ENCODE results near the gene SACM1L. TPM values are rescaled to one million over a fixed set of nuclear protein-coding genes. Genes with fewer than 3 reads are reported as not detected.

SACM1L gene
- total and polyA plus RNA-seq, 2 donors (not counting 3 experiments of a cell fraction or from before 2014, with no cell fraction given): 11.9 to 39.9 TPM

GRCh38 chr3:45681846-45682245 is 7.3 kb upstream of the SACM1L start:
- Histone ChIP-seq H3K4me3 (replicated peaks in 1 of 3; ENCODE audit: insufficient read depth in 1 of 3, low read depth in 1 of 3, low read length in 3 of 3) (no peak overlapping the region), H3K4me2 (ENCODE audit: insufficient read depth, low read length) (no peak overlapping the region), H3K79me2 (ENCODE audit: control insufficient read depth, insufficient read depth, low read length) (no peaks in the 10 kb centered on the region), H3K27me3 (ENCODE audit: control insufficient read depth in 2 of 2, insufficient read depth in 2 of 2, low read length in 2 of 2) (no peaks in the 10 kb centered on the region), H3K9me1 (replicated peaks; ENCODE audit: control insufficient read depth, extremely low read depth, insufficient read depth, low read length) (no peaks in the 10 kb centered on the region), H3K4me1 (ENCODE audit: control insufficient read depth, extremely low read depth, insufficient read depth, low read length) (peaks cover 1% of the 10 kb centered on the region), H3K9ac (replicated peaks; ENCODE audit: extremely low read depth, insufficient read depth, low read length) (no peak overlapping the region), H3K27ac (ENCODE audit: insufficient read depth, low read depth, low read length) (no peak overlapping the region), H4K20me1 (replicated peaks; ENCODE audit: control insufficient read depth, extremely low read depth, insufficient read depth, low read length) (no peaks in the 10 kb centered on the region), H3K9me3 (replicated peaks; ENCODE audit: control insufficient read depth, insufficient read depth, low read length) (no peaks in the 10 kb centered on the region), H2AFZ (ENCODE audit: low read depth, low read length) (no peak overlapping the region), H3K36me3 (ENCODE audit: control insufficient read depth in 2 of 2, extremely low read depth in 1 of 2, insufficient read depth in 2 of 2, low read length in 2 of 2) (peaks cover 9 to 13% of the 10 kb centered on the region in 2 experiments)
- FAIRE-seq (no peak), DNase-seq (ENCODE audit: low read depth, low spot score) (no peak)
- ChIA-PET POLR2A (no interaction called here), CTCF (no interaction called here)
- dilution Hi-C loops (cut with MboI; ENCODE audit: extremely low pct_ligation_motif_present, low sequenced_read_pairs): no loop called here
- no TSS peak for BruUV-seq (replicated peaks)
- intact Hi-C loops (cut with micrococcal nuclease): loop anchor here (10.0 kb wide), 1 partner anchor 1167 kb away; no protein-coding TSS in a partner anchor
- TF ChIP-seq POLR2AphosphoS5 (IDR thresholded peaks at IDR 0.05; ENCODE audit: insufficient read depth, low read depth, low read length) (no peak), POLR2A (IDR thresholded peaks at IDR 0.05; ENCODE audit: low read depth, low read length) (no peak), FOS (IDR thresholded peaks at IDR 0.05; ENCODE audit: borderline replicate concordance, insufficient read depth, low read length) (no peak), GATA2 (IDR thresholded peaks at IDR 0.05; ENCODE audit: insufficient read depth, insufficient read length, low read depth, low read length) (no peak), CTCF (IDR thresholded peaks at IDR 0.05; ENCODE audit: extremely low read depth in 1 of 2, insufficient read depth in 1 of 2, low read depth in 1 of 2, low read length in 2 of 2) (no peak), EZH2 (IDR thresholded peaks at IDR 0.05; ENCODE audit: borderline replicate concordance, low read depth, low read length, severe bottlenecking) (no peak)

GRCh38 chr3:45682311-45682710 is 6.9 kb upstream of the SACM1L start:
- H3K27ac ChIP-seq (ENCODE audit: insufficient read depth, low read depth, low read length): no peak overlapping the region
- no peak for TF ChIP-seq EZH2 (IDR thresholded peaks at IDR 0.05; ENCODE audit: borderline replicate concordance, low read depth, low read length, severe bottlenecking)
- no peak for TF ChIP-seq FOS (IDR thresholded peaks at IDR 0.05; ENCODE audit: borderline replicate concordance, insufficient read depth, low read length)
- no peak for TF ChIP-seq CTCF (IDR thresholded peaks at IDR 0.05; ENCODE audit: extremely low read depth in 1 of 2, insufficient read depth in 1 of 2, low read depth in 1 of 2, low read length in 2 of 2)
- H4K20me1 ChIP-seq (replicated peaks; ENCODE audit: control insufficient read depth, extremely low read depth, insufficient read depth, low read length): no peaks in the 10 kb centered on the region
- H3K9ac ChIP-seq (replicated peaks; ENCODE audit: extremely low read depth, insufficient read depth, low read length): no peak overlapping the region
- no peaks in the 10 kb centered on the region for H3K27me3 ChIP-seq (ENCODE audit: control insufficient read depth in 2 of 2, insufficient read depth in 2 of 2, low read length in 2 of 2)
- intact Hi-C loops (cut with micrococcal nuclease): loop anchor here (10.0 kb wide), 1 partner anchor 1168 kb away; no protein-coding TSS in a partner anchor
- POLR2A ChIA-PET: no interaction called here
- FAIRE-seq (no peak), DNase-seq (ENCODE audit: low read depth, low spot score) (no peak)
- H3K9me1 ChIP-seq (replicated peaks; ENCODE audit: control insufficient read depth, extremely low read depth, insufficient read depth, low read length): no peaks in the 10 kb centered on the region
- H2AFZ ChIP-seq (ENCODE audit: low read depth, low read length): no peak overlapping the region
- H3K79me2 ChIP-seq (ENCODE audit: control insufficient read depth, insufficient read depth, low read length): no peaks in the 10 kb centered on the region
- CTCF ChIA-PET: no interaction called here
- no peak overlapping the region for H3K4me2 ChIP-seq (ENCODE audit: insufficient read depth, low read length)
- no peaks in the 10 kb centered on the region for H3K9me3 ChIP-seq (replicated peaks; ENCODE audit: control insufficient read depth, insufficient read depth, low read length)
- BruUV-seq (replicated peaks): no TSS peak
- H3K4me3 ChIP-seq (replicated peaks in 1 of 3; ENCODE audit: insufficient read depth in 1 of 3, low read depth in 1 of 3, low read length in 3 of 3): no peak overlapping the region
- peaks cover 9 to 13% of the 10 kb centered on the region in 2 experiments for H3K36me3 ChIP-seq (ENCODE audit: control insufficient read depth in 2 of 2, extremely low read depth in 1 of 2, insufficient read depth in 2 of 2, low read length in 2 of 2)
- dilution Hi-C loops (cut with MboI; ENCODE audit: extremely low pct_ligation_motif_present, low sequenced_read_pairs): no loop called here
- no peaks in the 10 kb centered on the region for H3K4me1 ChIP-seq (ENCODE audit: control insufficient read depth, extremely low read depth, insufficient read depth, low read length)

Measured in endothelial cell of umbilical vein (primary cell).